ENCODE results near the gene WDR91.
A peak's percentile ranks its signal among the peaks of the same experiment; 100 is the strongest.
"Not testable (repeated sequence)": the region's sequence is repeated elsewhere in the genome, so short reads cannot be mapped to it uniquely, and the experiment has no call there.

Gene WDR91

DNA sequence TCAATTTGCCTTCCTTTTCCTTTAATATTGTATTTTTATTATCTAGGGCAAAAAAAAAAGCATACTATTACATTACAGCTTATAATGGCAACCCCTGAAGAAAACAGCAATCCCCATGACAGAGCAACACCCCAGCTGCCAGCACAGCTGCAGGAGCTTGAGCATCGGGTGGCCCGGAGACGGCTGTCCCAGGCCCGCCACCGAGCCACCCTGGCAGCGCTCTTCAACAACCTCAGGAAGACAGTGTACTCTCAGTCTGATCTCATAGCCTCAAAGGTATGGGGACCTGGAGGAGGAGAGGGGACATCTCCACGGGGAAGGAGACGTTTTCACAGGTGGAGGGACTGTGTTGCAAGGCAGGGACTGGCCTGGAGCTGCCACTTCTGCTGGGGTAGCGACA, 29.1 kb upstream of the WDR91 start:
- no peak overlapping the region for H3K4me3 Mint-ChIP-seq
- peaks cover 7% of the 10 kb centered on the region for H3K27me3 Mint-ChIP-seq (ENCODE audit: low read depth)
- peaks cover 8% of the 10 kb centered on the region for H3K4me1 Mint-ChIP-seq (ENCODE audit: low read depth)
- H3K27ac Mint-ChIP-seq, result no peak overlapping the region
- H3K9me3 Mint-ChIP-seq, result no peaks in the 10 kb centered on the region
- no peaks in the 10 kb centered on the region for H3K36me3 Mint-ChIP-seq (ENCODE audit: low read depth)

DNA sequence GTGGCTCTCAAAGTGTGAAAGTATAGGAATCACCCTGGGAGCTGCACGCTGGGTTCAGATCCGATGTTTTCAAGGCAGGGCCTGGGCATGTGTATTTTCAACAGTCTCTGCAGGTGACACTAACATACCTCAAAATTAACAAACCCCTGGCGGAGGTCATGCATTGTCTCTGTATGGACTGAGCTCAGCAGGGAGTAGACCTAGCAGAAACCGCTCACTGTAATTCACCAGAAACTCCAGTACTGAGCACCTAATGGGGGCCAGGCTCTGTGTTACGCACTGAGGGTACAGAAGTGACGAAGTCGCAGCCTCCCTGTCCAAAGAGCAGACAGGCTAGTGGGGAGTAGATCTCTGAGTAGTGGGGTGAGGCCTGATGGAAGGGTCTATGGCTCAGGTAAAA, 27.9 kb upstream of the WDR91 start:
- H3K4me1 Mint-ChIP-seq (ENCODE audit: low read depth), result peaks cover 8% of the 10 kb centered on the region
- H3K27me3 Mint-ChIP-seq (ENCODE audit: low read depth), result peaks cover 4% of the 10 kb centered on the region
- no peak overlapping the region for H3K4me3 Mint-ChIP-seq
- H3K36me3 Mint-ChIP-seq (ENCODE audit: low read depth), result no peaks in the 10 kb centered on the region
- no peak overlapping the region for H3K27ac Mint-ChIP-seq
- H3K9me3 Mint-ChIP-seq, result no peaks in the 10 kb centered on the region

DNA sequence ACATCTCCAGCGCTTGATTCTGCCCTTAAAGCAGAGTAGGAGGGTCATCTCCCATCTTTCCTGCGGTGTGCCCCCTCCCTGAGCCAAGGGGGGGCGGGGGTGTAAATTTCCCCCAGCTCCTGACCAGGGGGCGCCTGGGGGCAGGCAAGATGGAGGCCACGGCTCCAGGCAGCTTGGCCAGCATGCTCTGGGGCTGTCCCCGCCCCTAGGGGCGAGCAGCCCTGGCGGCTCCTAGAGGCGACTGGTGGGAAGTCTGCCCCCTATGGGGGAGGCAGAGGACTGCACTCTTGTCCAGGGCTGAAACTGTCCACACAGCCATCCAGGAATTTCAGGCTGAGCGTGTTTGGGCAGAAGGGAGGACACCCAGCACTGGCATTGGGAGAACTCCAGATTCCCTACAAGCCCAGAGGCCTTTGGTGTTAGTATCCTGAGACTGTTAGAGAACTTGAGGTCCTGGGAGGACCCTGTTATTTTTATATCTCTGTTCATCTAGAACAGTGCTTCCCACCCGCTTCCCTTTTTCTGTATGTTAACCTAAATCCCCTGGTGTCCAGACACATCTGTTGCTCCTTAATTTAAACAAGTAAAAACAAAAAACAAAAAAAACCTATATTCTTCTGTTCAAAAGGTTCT, 26.9 kb upstream of the WDR91 start:
- Mint-ChIP-seq H3K36me3 (ENCODE audit: low read depth) (no peaks in the 10 kb centered on the region), H3K9me3 (no peaks in the 10 kb centered on the region), H3K27me3 (ENCODE audit: low read depth) (peaks cover 4% of the 10 kb centered on the region), H3K4me1 (ENCODE audit: low read depth) (peaks cover 8% of the 10 kb centered on the region), H3K27ac (no peak overlapping the region), H3K4me3 (no peak overlapping the region)

DNA sequence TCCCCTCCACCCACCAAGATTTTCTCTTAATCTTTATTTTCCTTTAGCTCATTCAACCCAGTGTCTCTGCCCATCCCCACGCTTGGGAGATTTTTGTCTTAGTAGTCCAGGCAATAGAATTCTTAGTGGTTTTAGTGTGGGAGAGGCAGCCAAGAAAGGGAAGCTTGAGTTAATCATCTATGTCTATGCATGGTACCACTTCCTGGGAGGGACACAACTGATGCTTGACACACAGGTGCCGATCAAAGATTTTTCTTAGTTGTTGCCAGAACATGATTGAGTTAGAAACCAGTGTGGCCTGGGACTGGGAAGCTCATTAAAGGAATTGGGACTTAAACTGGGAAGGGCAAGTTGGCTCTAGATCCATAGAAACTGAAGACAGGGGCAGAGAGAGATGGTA, 25.4 kb upstream of the WDR91 start:
- no peaks in the 10 kb centered on the region for H3K9me3 Mint-ChIP-seq
- no peak overlapping the region for H3K4me3 Mint-ChIP-seq
- H3K27ac Mint-ChIP-seq, result peak overlapping the region; percentile 22
- peaks cover 8% of the 10 kb centered on the region for H3K4me1 Mint-ChIP-seq (ENCODE audit: low read depth)
- H3K36me3 Mint-ChIP-seq (ENCODE audit: low read depth), result no peaks in the 10 kb centered on the region
- peaks cover 1% of the 10 kb centered on the region for H3K27me3 Mint-ChIP-seq (ENCODE audit: low read depth)

DNA sequence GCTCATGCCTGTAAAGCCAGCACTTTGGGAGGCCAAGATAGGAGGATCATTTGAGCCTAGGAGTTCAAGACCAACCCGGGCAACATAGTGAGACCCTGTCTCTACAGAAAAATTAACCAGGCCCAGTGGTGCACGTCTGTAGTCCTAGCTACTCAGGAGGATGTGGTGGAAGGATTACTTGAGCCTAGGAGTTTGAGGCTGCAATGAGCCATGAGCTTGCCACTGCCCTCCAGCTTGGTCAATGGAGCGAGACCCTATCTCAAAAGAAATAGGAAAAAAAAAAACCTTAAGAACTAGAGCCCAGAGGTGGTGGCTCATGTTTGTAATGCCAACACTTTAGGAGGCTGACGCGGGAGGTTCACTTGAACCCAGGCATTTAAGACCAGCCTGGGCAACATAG, 24.5 kb upstream of the WDR91 start:
- no peaks in the 10 kb centered on the region for H3K36me3 Mint-ChIP-seq (ENCODE audit: low read depth)
- H3K27me3 Mint-ChIP-seq (ENCODE audit: low read depth), result no peaks in the 10 kb centered on the region
- no peaks in the 10 kb centered on the region for H3K9me3 Mint-ChIP-seq
- H3K4me3 Mint-ChIP-seq, result no peak overlapping the region
- peaks cover 8% of the 10 kb centered on the region for H3K4me1 Mint-ChIP-seq (ENCODE audit: low read depth)
- no peak overlapping the region for H3K27ac Mint-ChIP-seq

DNA sequence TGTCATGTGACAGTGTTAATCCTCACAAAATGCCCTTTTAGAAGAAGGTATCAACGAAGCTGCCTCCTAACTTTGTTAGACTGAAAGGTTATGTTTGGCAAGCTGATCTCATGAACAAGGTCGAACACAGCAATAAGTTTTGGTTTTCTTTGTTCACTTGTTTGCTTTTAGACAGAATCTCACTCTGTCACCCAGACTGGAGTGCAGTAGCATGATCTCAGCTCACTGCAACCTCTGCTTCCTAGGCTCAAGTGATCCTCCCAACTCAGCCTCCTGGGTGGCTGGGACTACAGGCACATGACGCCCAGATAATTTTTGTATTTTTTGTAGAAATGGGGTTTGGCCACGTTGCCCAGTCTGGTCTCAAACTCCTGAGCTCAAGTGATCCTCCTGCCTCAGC, 23.4 kb upstream of the WDR91 start:
- H3K27ac Mint-ChIP-seq, result no peak overlapping the region
- no peaks in the 10 kb centered on the region for H3K9me3 Mint-ChIP-seq
- no peak overlapping the region for H3K4me3 Mint-ChIP-seq
- H3K36me3 Mint-ChIP-seq (ENCODE audit: low read depth), result no peaks in the 10 kb centered on the region
- H3K4me1 Mint-ChIP-seq (ENCODE audit: low read depth), result peaks cover 8% of the 10 kb centered on the region
- H3K27me3 Mint-ChIP-seq (ENCODE audit: low read depth), result no peaks in the 10 kb centered on the region

DNA sequence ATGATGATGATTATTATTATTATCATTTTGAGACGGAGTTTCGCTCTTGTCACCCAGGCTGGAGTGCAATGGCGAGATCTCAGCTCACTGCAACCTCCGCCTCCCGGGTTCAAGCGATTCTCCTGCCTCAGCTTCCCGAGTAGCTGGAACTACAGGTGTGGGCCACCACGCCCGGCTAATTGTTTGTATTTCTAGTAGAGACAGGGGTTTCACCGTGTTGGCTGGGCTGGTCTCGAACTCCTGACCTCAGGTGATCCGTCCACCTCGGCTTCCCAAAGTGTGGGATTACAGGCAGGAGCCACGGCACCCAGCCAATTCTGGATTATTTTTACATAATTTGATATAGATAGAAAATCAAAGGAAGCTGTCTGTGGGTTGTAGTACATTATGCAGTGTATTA, 22.8 kb upstream of the WDR91 start:
- not testable (repeated sequence) for H3K27me3 Mint-ChIP-seq (ENCODE audit: low read depth); H3K9me3 Mint-ChIP-seq; H3K36me3 Mint-ChIP-seq (ENCODE audit: low read depth); H3K4me1 Mint-ChIP-seq (ENCODE audit: low read depth); H3K4me3 Mint-ChIP-seq; H3K27ac Mint-ChIP-seq

DNA sequence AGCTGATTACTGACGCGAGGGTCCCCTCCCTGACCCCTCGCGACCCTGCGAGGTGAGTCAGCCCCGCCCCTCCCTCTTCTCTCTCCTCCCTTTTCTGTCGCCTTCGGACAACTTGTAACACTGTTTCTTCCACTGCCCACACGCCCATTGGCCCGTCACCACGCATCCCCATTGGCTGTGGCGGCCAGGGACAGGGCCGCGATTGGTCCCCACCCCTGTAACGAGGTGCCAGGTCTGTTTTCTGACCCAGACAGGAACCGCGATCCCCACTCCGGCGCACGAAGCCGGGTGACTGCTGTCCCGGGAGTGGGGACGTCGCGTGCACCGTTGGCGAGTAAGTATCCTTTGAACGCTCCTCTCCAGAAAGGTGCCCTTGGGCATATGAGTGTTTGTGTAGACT, 22.2 kb upstream of the WDR91 start, which contains the start of gene STRA8:
Gene STRA8, plus strand, starts transcription at position 269 of the 400 bp plus-strand sequence. CDS start 6,687 bp downstream, outside the sequence.
- H3K4me3 Mint-ChIP-seq, result no peak within 1 kb of the TSS
- no peaks in the 10 kb centered on the region for H3K36me3 Mint-ChIP-seq (ENCODE audit: low read depth)
- no peak within 1 kb of the TSS for H3K27ac Mint-ChIP-seq
- no peaks in the 10 kb centered on the region for H3K9me3 Mint-ChIP-seq
- peaks cover 8% of the 10 kb centered on the region for H3K4me1 Mint-ChIP-seq (ENCODE audit: low read depth)
- H3K27me3 Mint-ChIP-seq (ENCODE audit: low read depth), result no peaks in the 10 kb centered on the region

DNA sequence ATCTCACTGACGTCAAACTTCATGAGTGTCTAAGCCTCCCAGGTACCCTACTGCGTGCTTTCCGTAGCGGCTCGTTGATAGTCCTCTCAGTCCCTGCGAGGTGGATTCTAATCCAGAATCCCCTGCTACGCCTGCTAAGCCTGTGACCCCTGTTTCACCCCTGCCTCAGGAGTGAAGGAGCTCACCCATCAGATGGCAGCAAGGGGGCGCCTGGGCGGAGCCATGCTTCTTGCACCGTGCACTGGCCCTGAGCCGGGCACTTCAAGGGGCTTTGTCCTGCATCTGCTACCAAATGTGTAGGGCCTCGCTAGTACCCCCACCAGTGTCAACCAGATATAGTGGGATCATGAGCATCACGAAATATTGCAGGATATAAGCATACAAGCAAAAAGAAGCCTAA, 21.4 kb upstream of the WDR91 start:
- Mint-ChIP-seq H3K4me1 (ENCODE audit: low read depth) (peaks cover 8% of the 10 kb centered on the region), H3K27me3 (ENCODE audit: low read depth) (no peaks in the 10 kb centered on the region), H3K4me3 (no peak overlapping the region), H3K36me3 (ENCODE audit: low read depth) (no peaks in the 10 kb centered on the region), H3K27ac (no peak overlapping the region), H3K9me3 (no peaks in the 10 kb centered on the region)

DNA sequence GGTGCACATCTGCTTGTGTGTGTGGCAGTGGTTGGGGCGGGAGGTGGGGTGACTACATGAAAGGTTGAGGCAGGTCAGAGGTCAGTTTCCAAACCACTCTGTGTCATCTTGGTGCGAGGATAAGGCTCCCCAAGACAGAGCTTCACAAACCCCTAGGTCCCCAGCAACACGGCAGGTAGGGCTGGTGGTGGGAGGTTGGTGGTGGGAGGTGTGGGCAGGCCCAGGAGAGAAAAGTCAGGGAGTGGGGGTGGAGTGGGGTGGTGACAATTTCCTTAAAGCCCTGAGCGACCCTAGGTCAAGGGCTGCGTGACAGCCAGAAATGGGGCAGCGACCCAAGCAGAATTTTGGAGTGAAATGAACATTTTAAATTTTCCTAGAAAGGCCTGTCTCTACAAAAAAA, 20.8 kb upstream of the WDR91 start:
- no peaks in the 10 kb centered on the region for H3K9me3 Mint-ChIP-seq
- no peak overlapping the region for H3K4me3 Mint-ChIP-seq
- peaks cover 8% of the 10 kb centered on the region for H3K4me1 Mint-ChIP-seq (ENCODE audit: low read depth)
- no peaks in the 10 kb centered on the region for H3K36me3 Mint-ChIP-seq (ENCODE audit: low read depth)
- H3K27me3 Mint-ChIP-seq (ENCODE audit: low read depth), result no peaks in the 10 kb centered on the region
- H3K27ac Mint-ChIP-seq, result no peak overlapping the region

DNA sequence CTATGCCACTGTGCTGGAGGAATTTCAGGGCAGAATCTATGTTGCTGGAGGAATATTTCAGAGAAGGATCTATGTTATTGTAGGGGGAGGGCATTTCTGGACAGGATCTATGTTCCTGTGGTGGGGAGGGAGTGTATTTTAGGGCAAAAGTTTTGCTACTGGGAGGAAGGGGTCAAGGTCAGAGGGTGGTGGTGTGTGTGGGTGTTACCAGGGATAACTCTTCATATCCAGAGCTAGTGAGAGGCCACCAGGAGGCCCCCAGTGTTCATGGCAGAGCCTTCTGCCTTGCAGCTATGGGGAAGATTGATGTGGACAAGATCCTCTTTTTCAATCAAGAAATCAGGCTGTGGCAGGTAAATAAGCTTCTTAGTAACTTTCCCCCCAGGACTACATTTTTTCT, 20.4 kb upstream of the WDR91 start:
- peaks cover 4% of the 10 kb centered on the region for H3K4me1 Mint-ChIP-seq (ENCODE audit: low read depth)
- H3K27ac Mint-ChIP-seq, result no peak overlapping the region

DNA sequence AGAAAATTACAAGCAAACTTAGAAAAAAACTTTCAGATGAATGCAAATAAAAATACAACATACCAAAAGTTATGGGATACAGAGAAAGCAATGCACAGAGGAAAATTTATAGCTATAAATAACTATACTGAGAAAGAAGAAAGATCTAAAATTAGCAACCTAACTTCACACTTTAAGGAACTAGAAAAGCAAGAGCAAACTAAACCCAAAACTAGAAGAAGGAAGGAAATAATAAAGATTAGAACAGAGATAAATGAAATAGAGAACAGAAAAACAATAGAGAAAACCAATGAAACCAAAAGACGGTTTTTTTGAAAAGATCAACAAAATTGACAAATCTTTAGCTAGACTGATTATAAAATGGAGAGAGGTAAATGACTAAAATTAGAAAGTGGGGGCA, 12.7 kb upstream of the WDR91 start:
- Mint-ChIP-seq H3K27me3 (ENCODE audit: low read depth) (peaks cover 6% of the 10 kb centered on the region), H3K27ac (no peak overlapping the region), H3K4me1 (ENCODE audit: low read depth) (peaks cover 9% of the 10 kb centered on the region), H3K36me3 (ENCODE audit: low read depth) (no peaks in the 10 kb centered on the region), H3K9me3 (no peaks in the 10 kb centered on the region), H3K4me3 (no peak overlapping the region)

More for the DNA sequence above, 20.4 kb upstream of the WDR91 start:
- no peak overlapping the region for H3K4me3 Mint-ChIP-seq
- H3K27me3 Mint-ChIP-seq (ENCODE audit: low read depth), result no peaks in the 10 kb centered on the region
- no peaks in the 10 kb centered on the region for H3K36me3 Mint-ChIP-seq (ENCODE audit: low read depth)
- H3K9me3 Mint-ChIP-seq, result no peaks in the 10 kb centered on the region

DNA sequence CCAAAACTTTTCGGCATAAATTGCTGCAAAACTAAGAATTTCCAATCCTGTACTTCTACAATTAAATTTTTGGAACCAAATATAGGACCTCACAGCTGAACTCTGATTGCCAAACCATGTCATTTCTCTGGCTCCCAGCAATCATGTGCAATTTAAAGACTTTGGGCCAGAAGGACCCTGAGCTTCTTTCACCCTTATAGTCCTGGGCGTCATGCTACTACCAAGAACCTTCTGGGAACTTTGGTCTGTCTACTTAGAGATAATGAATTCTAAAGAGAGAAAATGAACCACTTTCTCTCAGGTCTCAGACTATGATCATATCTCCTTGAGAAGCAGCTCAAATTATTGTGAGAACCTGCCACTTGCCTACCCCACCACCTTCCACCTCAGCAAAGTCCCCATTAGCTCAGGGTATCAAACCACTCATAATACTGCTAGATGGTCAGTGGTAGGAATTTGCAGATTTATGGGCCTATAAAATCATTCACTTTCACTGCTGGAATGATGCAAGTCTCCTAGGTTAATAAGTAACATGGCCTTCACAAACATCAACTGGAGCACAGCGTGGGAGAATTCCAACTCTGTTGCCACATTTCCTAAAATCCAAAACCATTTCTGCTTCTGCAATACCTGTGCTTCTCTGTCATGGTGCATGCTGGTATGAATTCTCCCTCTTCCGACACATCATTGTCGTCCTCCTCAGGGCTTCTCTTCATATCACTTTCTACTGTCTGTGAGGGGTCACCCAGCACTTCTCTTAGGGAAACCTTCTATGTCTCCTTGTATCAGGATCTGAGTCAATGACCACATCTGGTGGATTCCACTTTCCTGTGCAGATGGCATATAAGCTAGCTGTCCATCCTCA, 6.6 kb upstream of the WDR91 start:
- Mint-ChIP-seq H3K36me3 (ENCODE audit: low read depth) (no peaks in the 10 kb centered on the region), H3K4me3 (no peak overlapping the region), H3K27ac (no peak overlapping the region), H3K27me3 (ENCODE audit: low read depth) (peaks cover 6% of the 10 kb centered on the region), H3K4me1 (ENCODE audit: low read depth) (no peaks in the 10 kb centered on the region), H3K9me3 (no peaks in the 10 kb centered on the region)

DNA sequence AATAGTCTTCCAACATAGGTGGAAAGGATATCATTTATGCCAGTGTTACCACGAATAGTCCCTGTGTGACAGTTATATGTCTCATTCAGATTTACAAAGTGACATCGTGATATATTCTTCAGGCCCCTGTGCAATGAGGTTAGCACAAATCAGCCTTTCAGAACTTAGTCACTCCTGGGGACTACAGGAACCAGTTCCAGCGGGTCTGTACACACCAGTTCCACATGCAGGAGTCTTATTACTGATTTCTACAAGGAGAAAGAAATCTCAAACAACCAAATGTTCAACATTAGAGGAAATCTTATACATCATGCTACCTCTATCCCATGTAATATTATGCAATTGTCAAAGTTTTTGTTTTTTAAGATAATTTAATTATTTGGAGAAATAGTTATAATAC, 4.4 kb upstream of the WDR91 start:
- H3K4me1 Mint-ChIP-seq (ENCODE audit: low read depth), result peaks cover 7% of the 10 kb centered on the region

DNA sequence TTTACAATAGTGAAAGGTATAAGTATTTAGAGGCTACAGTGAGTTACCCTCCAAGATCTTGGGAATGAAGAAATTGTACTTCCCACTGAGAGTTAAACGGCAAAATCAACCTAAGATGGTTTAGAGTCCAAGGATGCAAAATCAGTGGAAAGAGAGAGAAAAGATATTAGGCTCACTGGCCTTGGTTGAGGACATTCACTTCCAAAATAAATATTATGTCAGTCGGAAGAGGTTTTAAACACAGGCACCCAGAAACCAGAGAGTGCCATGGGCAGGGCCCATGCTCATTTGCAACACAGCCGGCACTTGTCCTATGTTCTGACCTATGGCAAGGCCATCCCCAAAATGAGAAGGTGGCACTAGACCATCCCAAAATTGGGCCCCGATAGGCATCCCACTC, 3.9 kb upstream of the WDR91 start:
- Mint-ChIP-seq H3K9me3 (no peaks in the 10 kb centered on the region), H3K36me3 (ENCODE audit: low read depth) (no peaks in the 10 kb centered on the region), H3K4me3 (no peak overlapping the region), H3K4me1 (ENCODE audit: low read depth) (peaks cover 12% of the 10 kb centered on the region), H3K27ac (no peak overlapping the region), H3K27me3 (ENCODE audit: low read depth) (peaks cover 5% of the 10 kb centered on the region)

More for the DNA sequence above, 4.4 kb upstream of the WDR91 start:
- Mint-ChIP-seq H3K27me3 (ENCODE audit: low read depth) (peaks cover 6% of the 10 kb centered on the region), H3K36me3 (ENCODE audit: low read depth) (no peaks in the 10 kb centered on the region), H3K27ac (no peak overlapping the region), H3K9me3 (no peaks in the 10 kb centered on the region), H3K4me3 (no peak overlapping the region)

All from T-helper 1 cell treated with Interleukin-12 subunit alpha and Interleukin-12 subunit beta and Interleukin-4 antibody, amounts not matched to agents 30 μg/mL and 1 μg/mL, for 36 hours (primary cell).